A549 (cell line): ENCODE measurements around the gene AK1.

Experiments
- CEBPB ChIP-seq, 2 experiments: fragments of >200 bp in 1 of 2; sonication (Bioruptor Twin) in 1 of 2; formaldehyde crosslinking in 1 of 2; IDR thresholded peaks; 2 replicates each; pipeline ENCODE4 v1.6.1; 2012 to 2016
- CHD2 ChIP-seq: fragments of 150-350 bp; IDR thresholded peaks from 2 replicates; pipeline ENCODE4 v1.6.1; 2014; ENCODE audit warnings: low read length; ENCODE audit not compliant: partially characterized antibody
- FOSL2 ChIP-seq, 2 experiments: fragments of 450-650 bp in 1 of 2; fragments of >200 bp in 1 of 2; sonication (Bioruptor Twin) in 1 of 2; formaldehyde crosslinking; IDR thresholded peaks; 2 replicates each; pipeline versions ENCODE4 v1.5.0 to v1.6.1; 2016 to 2020; ENCODE audit warnings: mild to moderate bottlenecking in 1 of 2, moderate library complexity in 1 of 2
- HOXB13 ChIP-seq: fragments of 250-450 bp; sonication (Bioruptor Pico); IDR thresholded peaks from 2 replicates; pipeline ENCODE4 v1.5.0; 2020; ENCODE audit warnings: low read depth, mild to moderate bottlenecking, moderate library complexity
- MAZ ChIP-seq: fragments of 150-350 bp; IDR thresholded peaks from 2 replicates; pipeline ENCODE4 v1.6.1; 2014; ENCODE audit warnings: antibody characterized with exemption, low read depth, low read length, borderline replicate concordance
- MYC ChIP-seq: IDR thresholded peaks from 2 replicates; pipeline ENCODE4 v1.6.1; 2012; ENCODE audit warnings: mild to moderate bottlenecking, inconsistent platforms, low read length, improper control_type of control experiment, borderline replicate concordance
- NFE2L2 ChIP-seq: fragments of 150-350 bp; conservative IDR thresholded peaks from 2 replicates; pipeline ENCODE4 v1.6.1; 2014; ENCODE audit warnings: low read length
- POLR2A ChIP-seq: IDR thresholded peaks from 2 replicates; pipeline ENCODE4 v1.6.1; 2012; ENCODE audit warnings: mild to moderate bottlenecking, low read length
- RAD21 ChIP-seq, 2 experiments: fragments of >200 bp in 1 of 2; sonication (Bioruptor Twin) in 1 of 2; formaldehyde crosslinking in 1 of 2; IDR thresholded peaks in 1 of 2; conservative IDR thresholded peaks in 1 of 2; 2 replicates in 1 of 2; 3 replicates in 1 of 2; pipeline ENCODE4 v1.6.1; 2012 to 2018; ENCODE audit warnings: inconsistent platforms in 1 of 2
- TF ChIP-seq, protein P1 (sequence below): fragments of >200 bp; sonication (Bioruptor Twin); formaldehyde crosslinking; IDR thresholded peaks from 3 replicates; pipeline ENCODE4 v1.5.1; 2016
- TF ChIP-seq, protein P2 (sequence below): IDR thresholded peaks from 2 replicates; pipeline ENCODE4 v1.6.1; 2012

DNA sequence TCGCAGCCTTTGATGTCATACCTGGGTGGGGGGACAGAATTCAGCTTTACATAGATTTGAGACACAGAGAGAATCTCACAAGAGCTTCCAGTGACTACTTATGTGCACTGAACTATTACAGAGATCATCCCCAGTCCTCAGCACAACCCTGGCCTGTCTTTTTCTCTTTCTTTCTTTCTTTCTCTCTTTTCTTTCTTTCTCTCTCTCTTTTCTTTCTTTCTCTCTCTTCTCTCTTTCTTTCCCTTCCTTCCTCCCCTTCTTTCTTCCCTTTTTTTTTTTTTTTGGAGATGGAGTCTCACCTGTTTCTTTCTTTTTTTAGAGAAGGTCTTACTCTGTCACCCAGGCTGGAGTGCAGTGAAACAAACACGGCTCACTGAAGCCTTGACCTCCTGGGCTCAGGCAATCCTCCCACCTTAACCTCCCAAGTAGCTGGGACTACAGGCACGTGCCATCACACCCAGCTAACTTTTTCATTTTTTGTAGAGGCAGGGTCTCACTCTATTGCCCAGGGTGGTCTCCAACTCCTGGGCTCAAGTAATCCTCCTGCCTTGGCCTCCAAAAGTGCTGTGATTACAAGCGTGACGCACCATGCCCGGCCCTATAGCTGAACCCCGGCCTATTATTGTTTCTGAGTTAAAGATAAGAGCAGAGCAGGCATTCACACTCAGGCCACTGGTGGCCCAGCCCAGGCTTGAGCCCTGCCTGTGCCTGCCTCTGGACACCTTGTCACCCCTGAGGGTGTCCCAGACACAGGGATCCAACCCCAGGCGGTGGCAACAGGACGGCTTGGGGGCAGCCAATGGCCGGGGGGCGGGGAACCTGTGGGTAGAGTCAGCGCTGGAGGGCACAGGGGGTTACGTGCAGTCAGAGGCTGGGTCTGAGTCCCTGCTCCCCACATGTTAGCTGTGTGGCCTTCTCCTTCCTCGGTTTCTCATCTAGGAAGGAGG is 48.8 kb upstream of the AK1 start:
- no peak for TF ChIP-seq POLR2A
- TF ChIP-seq RAD21 (conservative IDR thresholded peaks at IDR 0.05 in 1 of 2, IDR thresholded peaks at IDR 0.05 in 1 of 2), result no peak
- TF ChIP-seq CEBPB (IDR thresholded peaks at IDR 0.05), result no peak
- no peak for TF ChIP-seq MAZ
- no peak for TF ChIP-seq HOXB13 (CRISPR knock-in tag)
- no peak for TF ChIP-seq NFE2L2
- no peak for TF ChIP-seq MYC
- no peak for TF ChIP-seq CHD2
- TF ChIP-seq, protein P1, sequence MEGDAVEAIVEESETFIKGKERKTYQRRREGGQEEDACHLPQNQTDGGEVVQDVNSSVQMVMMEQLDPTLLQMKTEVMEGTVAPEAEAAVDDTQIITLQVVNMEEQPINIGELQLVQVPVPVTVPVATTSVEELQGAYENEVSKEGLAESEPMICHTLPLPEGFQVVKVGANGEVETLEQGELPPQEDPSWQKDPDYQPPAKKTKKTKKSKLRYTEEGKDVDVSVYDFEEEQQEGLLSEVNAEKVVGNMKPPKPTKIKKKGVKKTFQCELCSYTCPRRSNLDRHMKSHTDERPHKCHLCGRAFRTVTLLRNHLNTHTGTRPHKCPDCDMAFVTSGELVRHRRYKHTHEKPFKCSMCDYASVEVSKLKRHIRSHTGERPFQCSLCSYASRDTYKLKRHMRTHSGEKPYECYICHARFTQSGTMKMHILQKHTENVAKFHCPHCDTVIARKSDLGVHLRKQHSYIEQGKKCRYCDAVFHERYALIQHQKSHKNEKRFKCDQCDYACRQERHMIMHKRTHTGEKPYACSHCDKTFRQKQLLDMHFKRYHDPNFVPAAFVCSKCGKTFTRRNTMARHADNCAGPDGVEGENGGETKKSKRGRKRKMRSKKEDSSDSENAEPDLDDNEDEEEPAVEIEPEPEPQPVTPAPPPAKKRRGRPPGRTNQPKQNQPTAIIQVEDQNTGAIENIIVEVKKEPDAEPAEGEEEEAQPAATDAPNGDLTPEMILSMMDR, result no peak
- TF ChIP-seq FOSL2 (IDR thresholded peaks at IDR 0.05), result no peak
- TF ChIP-seq FOSL2 (CRISPR knock-in tag; IDR thresholded peaks at IDR 0.05), result no peak
- TF ChIP-seq, protein P2, sequence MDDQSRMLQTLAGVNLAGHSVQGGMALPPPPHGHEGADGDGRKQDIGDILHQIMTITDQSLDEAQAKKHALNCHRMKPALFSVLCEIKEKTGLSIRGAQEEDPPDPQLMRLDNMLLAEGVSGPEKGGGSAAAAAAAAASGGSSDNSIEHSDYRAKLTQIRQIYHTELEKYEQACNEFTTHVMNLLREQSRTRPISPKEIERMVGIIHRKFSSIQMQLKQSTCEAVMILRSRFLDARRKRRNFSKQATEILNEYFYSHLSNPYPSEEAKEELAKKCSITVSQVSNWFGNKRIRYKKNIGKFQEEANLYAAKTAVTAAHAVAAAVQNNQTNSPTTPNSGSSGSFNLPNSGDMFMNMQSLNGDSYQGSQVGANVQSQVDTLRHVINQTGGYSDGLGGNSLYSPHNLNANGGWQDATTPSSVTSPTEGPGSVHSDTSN, result no peak
